GM12878 (cell line): Measurements from ENCODE around the gene AP3B1. TPM values are rescaled to one million over a fixed set of nuclear protein-coding genes. Genes with fewer than 3 reads are reported as not detected.

ENCODE experiments used
- ATAC-seq: fragments of 200-7000 bp; cut with Tn5 transposase; 3 replicates; pipeline ENCODE4 v1.9.1; 2020; ENCODE audit warnings: mild to moderate bottlenecking, moderate library complexity
- BruUV-seq: library from RNA; stranded (reverse); fragments of 400-500 nt; replicated peaks from 2 replicates; lab custom pipeline; 2021; lab: Mats Ljungman, UMichigan
- CTCF ChIA-PET: fragments of 300-600 bp; sonication (Branson Sonifier 250); formaldehyde crosslinking; extraction: SDS; loops from one replicate; lab custom pipeline; 2021; ENCODE audit warnings: inconsistent platforms; lab: Yijun Ruan, JAX
- POLR2A ChIA-PET: fragments of 350-600 bp; formaldehyde crosslinking; extraction: SDS; loops from one replicate; lab custom pipeline; 2021; ENCODE audit warnings: inconsistent platforms; lab: Charles Lee
- RAD21 ChIA-PET: fragments of 300-600 bp; sonication (Branson Sonifier 250); formaldehyde crosslinking; loops from one replicate; lab custom pipeline; 2023; ENCODE audit warnings: antibody characterized with exemption; ENCODE audit not compliant: unreplicated experiment; lab: Charles Lee
- SMC1A ChIA-PET: fragments of 300-600 bp; sonication (Branson Sonifier 250); formaldehyde crosslinking; loops from one replicate; lab custom pipeline; 2023; ENCODE audit not compliant: unreplicated experiment, uncharacterized antibody; lab: Charles Lee
- DNase-seq: peaks from one replicate; pipeline ENCODE4 v3.0.0-alpha.2; 2011; ENCODE audit warnings: low read depth, low spot score
- FAIRE-seq: peaks from 3 replicates; lab custom pipeline; 2011; peaks lifted over from hg19 to GRCh38; lab: Jason Lieb, UNC
- H2AFZ ChIP-seq: 2 replicates; pipeline ENCODE4 v1.6.0; 2011; ENCODE audit warnings: low read depth, low read length, control low read depth; ENCODE audit not compliant: control insufficient read depth
- H3K27ac ChIP-seq: 2 replicates; pipeline ENCODE4 v1.5.1; 2011; ENCODE audit warnings: control low read depth; ENCODE audit not compliant: control insufficient read depth, insufficient read depth
- H3K27me3 ChIP-seq, 2 experiments: replicated peaks in 1 of 2; 2 replicates each; pipeline versions ENCODE4 v1.6.0 to v1.6.1; 2011; ENCODE audit warnings: low read length in 1 of 2; ENCODE audit not compliant: control insufficient read depth in 2 of 2, insufficient read depth in 2 of 2
- H3K36me3 ChIP-seq, 2 experiments: 2 replicates each; pipeline ENCODE4 v1.5.1; 2011; ENCODE audit warnings: low read length in 1 of 2; ENCODE audit not compliant: control insufficient read depth in 2 of 2, insufficient read depth in 2 of 2
- H3K4me1 ChIP-seq: 2 replicates; pipeline ENCODE4 v1.6.1; 2011; ENCODE audit warnings: mild to moderate bottlenecking, low read length, moderate library complexity, mixed read lengths; ENCODE audit not compliant: control insufficient read depth, insufficient read depth
- H3K4me2 ChIP-seq: 2 replicates; pipeline ENCODE4 v1.6.0; 2011; ENCODE audit warnings: control low read depth; ENCODE audit not compliant: control insufficient read depth, insufficient read depth
- H3K4me3 ChIP-seq: fragments of 200-600 bp; sonication (generic); 2 replicates; pipeline ENCODE4 v1.5.1; 2016
- H3K79me2 ChIP-seq: 2 replicates; pipeline ENCODE4 v1.6.0; 2011; ENCODE audit warnings: low read length; ENCODE audit not compliant: control insufficient read depth, insufficient read depth
- H3K9ac ChIP-seq: 2 replicates; pipeline ENCODE4 v1.8.0; 2011; ENCODE audit warnings: low read length, control low read depth, mixed read lengths; ENCODE audit not compliant: control insufficient read depth, insufficient read depth
- H3K9me3 ChIP-seq: replicated peaks from 3 replicates; pipeline ENCODE4 v1.5.1; 2011; ENCODE audit warnings: mild to moderate bottlenecking, low read length; ENCODE audit not compliant: control insufficient read depth, insufficient read depth
- H4K20me1 ChIP-seq: 2 replicates; pipeline ENCODE4 v1.6.0; 2011; ENCODE audit not compliant: control insufficient read depth, insufficient read depth
- ASH2L ChIP-seq: fragments of 300-600, 200-600 bp; sonication (generic); IDR thresholded peaks from 2 replicates; pipeline ENCODE4 v1.6.1; 2017; ENCODE audit warnings: low read depth, mild to moderate bottlenecking, borderline replicate concordance
- BACH1 ChIP-seq: fragments of 450-650 bp; IDR thresholded peaks from 2 replicates; pipeline ENCODE4 v1.6.1; 2017; ENCODE audit warnings: mild to moderate bottlenecking, borderline replicate concordance
- CBFB ChIP-seq: IDR thresholded peaks from 2 replicates; pipeline ENCODE4 v1.6.1; 2016; ENCODE audit warnings: antibody characterized with exemption, low read depth
- CHD4 ChIP-seq: fragments of 200-600 bp; sonication (generic); IDR thresholded peaks from 2 replicates; pipeline ENCODE4 v1.6.1; 2016; ENCODE audit warnings: mild to moderate bottlenecking
- EGR1 ChIP-seq, 2 experiments: IDR thresholded peaks; 1 replicate in 1 of 2; 2 replicates in 1 of 2; pipeline ENCODE4 v1.6.1; 2011 to 2012; ENCODE audit warnings: low read depth in 2 of 2, low read length in 2 of 2, borderline replicate concordance in 1 of 2, mild to moderate bottlenecking in 1 of 2, moderate library complexity in 1 of 2
- MTA2 ChIP-seq: fragments of 450-650 bp; IDR thresholded peaks from 2 replicates; pipeline ENCODE4 v1.6.1; 2016; ENCODE audit warnings: low read depth, mild to moderate bottlenecking, moderate library complexity
- MYB ChIP-seq: fragments of 150-350 bp; IDR thresholded peaks from 2 replicates; pipeline ENCODE4 v1.6.1; 2014; ENCODE audit warnings: mild to moderate bottlenecking, low read depth, low read length, borderline replicate concordance
- MYC ChIP-seq: IDR thresholded peaks from 2 replicates; pipeline ENCODE4 v1.6.1; 2011; ENCODE audit warnings: mild to moderate bottlenecking, low read length, moderate library complexity, inconsistent platforms; ENCODE audit not compliant: insufficient read depth, insufficient replicate concordance, insufficient read length, severe bottlenecking
- NBN ChIP-seq: fragments of 450-650 bp; IDR thresholded peaks from 2 replicates; pipeline ENCODE4 v1.6.1; 2016
- PML ChIP-seq: IDR thresholded peaks from 2 replicates; pipeline ENCODE4 v1.6.1; 2012; ENCODE audit warnings: low read length, inconsistent platforms
- SIN3A ChIP-seq: IDR thresholded peaks from 2 replicates; pipeline ENCODE4 v1.6.1; 2012; ENCODE audit warnings: low read depth, low read length, improper control_type of control experiment
- SMC3 ChIP-seq: IDR thresholded peaks from 2 replicates; pipeline ENCODE4 v1.6.1; 2011; ENCODE audit warnings: low read length, improper control_type of control experiment, borderline replicate concordance
- SRF ChIP-seq, 2 experiments: IDR thresholded peaks; 2 replicates each; pipeline ENCODE4 v1.6.1; 2011; ENCODE audit warnings: low read depth in 2 of 2, low read length in 2 of 2, mild to moderate bottlenecking in 1 of 2, moderate library complexity in 1 of 2
- TCF12 ChIP-seq: IDR thresholded peaks from 2 replicates; pipeline ENCODE4 v1.6.1; 2011; ENCODE audit warnings: low read depth, mild to moderate bottlenecking, low read length
- TCF7 ChIP-seq: IDR thresholded peaks from 2 replicates; pipeline ENCODE4 v1.6.1; 2014; ENCODE audit warnings: antibody characterized with exemption, borderline replicate concordance
- in situ Hi-C: fragments of 300-500 bp; cut with MboI; formaldehyde crosslinking; loops from 9 replicates; pipeline ENCODE4 v1.14.3; 2018; ENCODE audit warnings: mixed read lengths
- intact Hi-C: fragments of 100-400 bp; cut with micrococcal nuclease; formaldehyde crosslinking; loops from one replicate; pipeline ENCODE4 v1.14.2; 2022; ENCODE audit not compliant: unreplicated experiment
- polyA plus RNA-seq, 11 experiments: library from polyadenylated mRNA; depleted of rRNA in 4 of 11; unstranded in 6 of 11; stranded (reverse) in 5 of 11; fragments of >200 nt; fragmentation: Nextera tagmentation in 4 of 11; fragmentation: Illumina TruSeq in 1 of 11; extraction: Ambion mirVana in 4 of 11; extraction: Trizol in 1 of 11; gene quantifications; 1 replicate in 1 of 11; 2 replicates in 10 of 11; pipeline versions ENCODE4 v1.2.1 to v1.2.3, GENCODE V29; 2011 to 2016; ENCODE audit warnings: inconsistent platforms in 2 of 11, missing spikeins in 2 of 11, low read depth in 1 of 11
- total RNA-seq, 4 experiments: library from RNA; depleted of rRNA in 3 of 4; stranded (reverse); fragments of >200 nt in 3 of 4; fragmentation: Illumina TruSeq in 1 of 4; extraction: Trizol in 1 of 4; gene quantifications; 2 replicates each; pipeline versions ENCODE4 v1.2.1 to v1.2.3, GENCODE V29; 2013 to 2021
- TF ChIP-seq, protein P1 (sequence below): fragments of 450-650 bp; IDR thresholded peaks from 2 replicates; pipeline ENCODE4 v1.6.1; 2016; ENCODE audit warnings: mild to moderate bottlenecking, moderate library complexity, borderline replicate concordance
- TF ChIP-seq, protein P2 (sequence below): fragments of 150-350 bp; IDR thresholded peaks from 2 replicates; pipeline ENCODE4 v1.6.1; 2016; ENCODE audit warnings: low read depth, low read length

Gene AP3B1
- total and polyA plus RNA-seq, 10 of the 15 experiments (the other 5 are each of a cell fraction or from before 2014, with no cell fraction given), result 30.9 to 70.8 (median 46.0) TPM

DNA sequence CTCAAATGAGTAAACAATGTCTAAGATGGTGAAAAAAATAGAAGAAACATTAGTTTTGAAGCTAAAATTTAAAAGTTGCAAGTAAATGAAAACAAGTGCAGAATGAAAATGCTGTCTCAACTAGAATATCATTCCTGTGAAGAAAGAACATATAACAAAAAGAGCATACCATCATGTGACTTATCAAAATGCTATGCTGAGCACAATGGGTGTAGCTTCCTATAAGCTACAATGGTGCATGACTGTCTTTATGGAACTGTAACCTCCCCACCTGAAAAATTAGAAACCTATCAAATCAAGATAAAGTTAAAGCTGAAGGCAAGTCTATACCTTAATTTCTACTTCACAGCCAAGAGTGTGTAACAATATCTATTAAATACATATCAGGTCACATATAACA, 192.0 kb downstream of the AP3B1 start (continued):
- no peak for TF ChIP-seq SIN3A

DNA sequence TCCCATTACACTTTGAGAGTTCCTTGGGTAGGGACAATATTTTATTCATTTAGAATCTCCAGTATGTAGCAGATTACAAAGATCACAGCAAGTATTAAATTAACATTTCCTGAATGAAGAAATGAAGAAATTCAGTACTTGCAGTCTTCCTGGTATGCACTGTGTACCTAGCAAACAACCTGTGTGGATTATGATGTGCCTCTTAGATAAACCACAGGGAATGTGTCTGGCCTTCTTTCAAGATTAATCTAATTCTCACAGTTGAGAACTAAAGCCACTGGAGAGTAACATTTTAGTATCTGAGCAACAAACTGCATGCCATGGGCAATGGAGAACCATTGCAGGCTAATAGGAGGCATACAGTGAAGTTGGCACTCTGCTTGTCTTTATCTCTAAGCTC, 199.4 kb downstream of the AP3B1 start:
- ChIA-PET RAD21 (no interaction called here), SMC1A (interaction anchor here (0.6 kb wide), 1 partner anchor 110 kb away, joined by 3 read pairs; no protein-coding TSS in a partner anchor), POLR2A (no interaction called here), CTCF (no interaction called here)
- Histone ChIP-seq H4K20me1 (no peaks in the 10 kb centered on the region), H3K9me3 (no peaks in the 10 kb centered on the region), H2AFZ (no peak overlapping the region), H3K4me2 (no peak overlapping the region), H3K36me3 (peaks cover 0 to 18% of the 10 kb centered on the region in 2 experiments; a peak in 1 of 4 replicates), H3K4me3 (no peak overlapping the region), H3K4me1 (no peaks in the 10 kb centered on the region), H3K27me3 (no peaks in the 10 kb centered on the region), H3K9ac (no peak overlapping the region), H3K79me2 (no peaks in the 10 kb centered on the region), H3K27ac (no peak overlapping the region)
- no TSS peak for BruUV-seq
- intact Hi-C loops, result no loop called here
- in situ Hi-C loops, result no loop called here
- DNase-seq, result no peak
- no peak for FAIRE-seq
- ATAC-seq, result no peak
- TF ChIP-seq MYC (no peak), MTA2 (no peak), MYB (no peak), CBFB (no peak), BACH1 (no peak), CHD4 (no peak), TCF7 (no peak), ASH2L (no peak), PML (no peak), EGR1 (IDR thresholded peaks at IDR 0.05; ENCODE audit: borderline replicate concordance in 1 of 2, low read depth in 2 of 2, low read length in 2 of 2) (no peak), TCF12 (no peak), NBN (no peak), SRF (IDR thresholded peaks at IDR 0.05; ENCODE audit: low read depth in 2 of 2, low read length in 2 of 2) (no peak), SMC3 (no peak)
- TF ChIP-seq, protein P1, sequence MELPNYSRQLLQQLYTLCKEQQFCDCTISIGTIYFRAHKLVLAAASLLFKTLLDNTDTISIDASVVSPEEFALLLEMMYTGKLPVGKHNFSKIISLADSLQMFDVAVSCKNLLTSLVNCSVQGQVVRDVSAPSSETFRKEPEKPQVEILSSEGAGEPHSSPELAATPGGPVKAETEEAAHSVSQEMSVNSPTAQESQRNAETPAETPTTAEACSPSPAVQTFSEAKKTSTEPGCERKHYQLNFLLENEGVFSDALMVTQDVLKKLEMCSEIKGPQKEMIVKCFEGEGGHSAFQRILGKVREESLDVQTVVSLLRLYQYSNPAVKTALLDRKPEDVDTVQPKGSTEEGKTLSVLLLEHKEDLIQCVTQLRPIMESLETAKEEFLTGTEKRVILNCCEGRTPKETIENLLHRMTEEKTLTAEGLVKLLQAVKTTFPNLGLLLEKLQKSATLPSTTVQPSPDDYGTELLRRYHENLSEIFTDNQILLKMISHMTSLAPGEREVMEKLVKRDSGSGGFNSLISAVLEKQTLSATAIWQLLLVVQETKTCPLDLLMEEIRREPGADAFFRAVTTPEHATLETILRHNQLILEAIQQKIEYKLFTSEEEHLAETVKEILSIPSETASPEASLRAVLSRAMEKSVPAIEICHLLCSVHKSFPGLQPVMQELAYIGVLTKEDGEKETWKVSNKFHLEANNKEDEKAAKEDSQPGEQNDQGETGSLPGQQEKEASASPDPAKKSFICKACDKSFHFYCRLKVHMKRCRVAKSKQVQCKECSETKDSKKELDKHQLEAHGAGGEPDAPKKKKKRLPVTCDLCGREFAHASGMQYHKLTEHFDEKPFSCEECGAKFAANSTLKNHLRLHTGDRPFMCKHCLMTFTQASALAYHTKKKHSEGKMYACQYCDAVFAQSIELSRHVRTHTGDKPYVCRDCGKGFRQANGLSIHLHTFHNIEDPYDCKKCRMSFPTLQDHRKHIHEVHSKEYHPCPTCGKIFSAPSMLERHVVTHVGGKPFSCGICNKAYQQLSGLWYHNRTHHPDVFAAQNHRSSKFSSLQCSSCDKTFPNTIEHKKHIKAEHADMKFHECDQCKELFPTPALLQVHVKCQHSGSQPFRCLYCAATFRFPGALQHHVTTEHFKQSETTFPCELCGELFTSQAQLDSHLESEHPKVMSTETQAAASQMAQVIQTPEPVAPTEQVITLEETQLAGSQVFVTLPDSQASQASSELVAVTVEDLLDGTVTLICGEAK, result no peak
- TF ChIP-seq, protein P2, sequence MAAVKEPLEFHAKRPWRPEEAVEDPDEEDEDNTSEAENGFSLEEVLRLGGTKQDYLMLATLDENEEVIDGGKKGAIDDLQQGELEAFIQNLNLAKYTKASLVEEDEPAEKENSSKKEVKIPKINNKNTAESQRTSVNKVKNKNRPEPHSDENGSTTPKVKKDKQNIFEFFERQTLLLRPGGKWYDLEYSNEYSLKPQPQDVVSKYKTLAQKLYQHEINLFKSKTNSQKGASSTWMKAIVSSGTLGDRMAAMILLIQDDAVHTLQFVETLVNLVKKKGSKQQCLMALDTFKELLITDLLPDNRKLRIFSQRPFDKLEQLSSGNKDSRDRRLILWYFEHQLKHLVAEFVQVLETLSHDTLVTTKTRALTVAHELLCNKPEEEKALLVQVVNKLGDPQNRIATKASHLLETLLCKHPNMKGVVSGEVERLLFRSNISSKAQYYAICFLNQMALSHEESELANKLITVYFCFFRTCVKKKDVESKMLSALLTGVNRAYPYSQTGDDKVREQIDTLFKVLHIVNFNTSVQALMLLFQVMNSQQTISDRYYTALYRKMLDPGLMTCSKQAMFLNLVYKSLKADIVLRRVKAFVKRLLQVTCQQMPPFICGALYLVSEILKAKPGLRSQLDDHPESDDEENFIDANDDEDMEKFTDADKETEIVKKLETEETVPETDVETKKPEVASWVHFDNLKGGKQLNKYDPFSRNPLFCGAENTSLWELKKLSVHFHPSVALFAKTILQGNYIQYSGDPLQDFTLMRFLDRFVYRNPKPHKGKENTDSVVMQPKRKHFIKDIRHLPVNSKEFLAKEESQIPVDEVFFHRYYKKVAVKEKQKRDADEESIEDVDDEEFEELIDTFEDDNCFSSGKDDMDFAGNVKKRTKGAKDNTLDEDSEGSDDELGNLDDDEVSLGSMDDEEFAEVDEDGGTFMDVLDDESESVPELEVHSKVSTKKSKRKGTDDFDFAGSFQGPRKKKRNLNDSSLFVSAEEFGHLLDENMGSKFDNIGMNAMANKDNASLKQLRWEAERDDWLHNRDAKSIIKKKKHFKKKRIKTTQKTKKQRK, result no peak
